ENCODE measurements around the gene BAMBI. TPM values are rescaled to one million over a fixed set of nuclear protein-coding genes. Genes with fewer than 3 reads are reported as not detected.

The BAMBI gene
- total and polyA plus RNA-seq, 2 of the 8 experiments (the other 6 are each of a cell fraction or from before 2014, with no cell fraction given): 5.6 to 26.4 TPM

DNA sequence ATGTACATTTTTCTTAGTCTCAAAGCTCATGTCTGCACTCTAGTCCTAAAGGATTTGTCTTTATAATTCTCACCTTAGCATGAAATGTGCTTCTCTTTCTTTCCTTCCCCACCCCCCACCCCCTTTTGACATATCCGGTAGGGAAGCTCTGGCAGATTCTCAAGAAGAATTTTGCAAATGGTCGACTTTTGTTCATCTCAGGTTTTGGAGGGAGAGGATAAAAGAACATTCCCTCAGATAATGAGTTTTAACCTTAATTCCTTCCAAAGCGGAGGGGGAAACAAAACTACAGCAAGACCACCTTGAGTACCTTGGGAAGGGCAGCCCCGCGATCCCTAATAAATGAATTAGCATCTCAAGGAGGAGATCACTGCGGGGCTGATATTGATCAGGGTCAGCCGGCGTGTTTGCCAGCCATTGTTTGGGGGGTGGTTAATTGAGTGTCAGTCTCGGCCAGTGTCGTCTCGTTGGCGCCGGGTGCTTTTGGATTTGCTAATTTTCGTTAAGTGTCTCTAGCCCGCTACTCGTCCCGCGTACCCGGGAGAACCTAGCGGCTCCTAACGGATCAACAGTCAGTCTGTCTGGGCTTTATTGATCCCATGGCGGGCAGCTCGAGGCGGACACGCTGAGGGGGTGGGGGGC, 874 bp upstream of the BAMBI start (continued):
- 0 out of 2 replicates have a peak, but pooled peaks have one; percentile 27 for TF ChIP-seq POLR2AphosphoS5 (IDR thresholded peaks at IDR 0.05; ENCODE audit: low read depth, low read length)
- no peak for TF ChIP-seq GABPA (IDR thresholded peaks at IDR 0.05; ENCODE audit: borderline replicate concordance, insufficient read depth, low read length)
- peak in 1 of 2 experiments; percentile 87; a peak in 1 of 4 replicates for TF ChIP-seq HDAC2 (IDR thresholded peaks at IDR 0.05; ENCODE audit: borderline replicate concordance in 1 of 2, low read depth in 2 of 2, low read length in 2 of 2)

Data from H1 (cell line).